GM12892 (cell line): ENCODE data around the gene ARID1B.

Experiments used
- POLR2A ChIP-seq: IDR thresholded peaks from 2 replicates; pipeline ENCODE4 v1.6.1; 2011; ENCODE audit warnings: low read depth, low read length, control low read depth
- POLR2AphosphoS5 ChIP-seq: IDR thresholded peaks from 2 replicates; pipeline ENCODE4 v1.6.1; 2011; ENCODE audit warnings: low read depth, low read length, control low read depth

DNA sequence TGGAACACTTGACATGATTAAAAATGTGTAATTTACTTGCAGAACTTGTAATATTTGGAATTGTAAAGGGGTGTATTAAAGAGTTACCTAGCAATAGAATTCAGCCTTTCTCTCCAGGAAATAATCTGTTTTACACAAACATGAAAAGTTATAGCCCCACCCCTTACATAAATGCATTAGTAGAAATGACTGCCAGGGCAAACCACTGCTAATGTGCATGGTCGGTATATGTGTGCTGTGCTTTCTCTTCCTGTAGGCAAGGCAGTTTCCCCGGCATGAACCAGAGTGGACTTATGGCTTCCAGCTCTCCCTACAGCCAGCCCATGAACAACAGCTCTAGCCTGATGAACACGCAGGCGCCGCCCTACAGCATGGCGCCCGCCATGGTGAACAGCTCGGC is 389.6 kb downstream of the ARID1B start:
- TF ChIP-seq POLR2AphosphoS5 (no peak), POLR2A (no peak)
